HepG2 (cell line): Measurements from ENCODE around the gene LGALS13. TPM values are rescaled to one million over a fixed set of nuclear protein-coding genes. Genes with fewer than 3 reads are reported as not detected.

Experiments used
- BCL6 ChIP-seq: IDR thresholded peaks from 2 replicates; pipeline ENCODE4 v1.6.1; 2016; ENCODE audit warnings: missing genetic modification reagents, missing compliant biosample characterization
- FOXA1 ChIP-seq, 2 experiments: fragments of 450-650 bp in 1 of 2; sonication (generic) in 1 of 2; formaldehyde crosslinking in 1 of 2; IDR thresholded peaks; 2 replicates each; pipeline versions ENCODE4 v1.4.0 to v1.6.1; 2016 to 2020; ENCODE audit warnings: missing genetic modification reagents in 1 of 2
- FOXA3 ChIP-seq: IDR thresholded peaks from 2 replicates; pipeline ENCODE4 v1.6.1; 2016; ENCODE audit warnings: missing genetic modification reagents, missing compliant biosample characterization
- HNF1A ChIP-seq, 2 experiments: sonication (generic) in 1 of 2; formaldehyde crosslinking in 1 of 2; IDR thresholded peaks; 2 replicates each; pipeline versions ENCODE4 v1.4.0 to v1.6.1; 2016 to 2020; ENCODE audit warnings: borderline replicate concordance in 1 of 2, low read depth in 1 of 2, mild to moderate bottlenecking in 1 of 2, missing genetic modification reagents in 1 of 2
- RBFOX2 ChIP-seq: fragments of 200-400 bp; formaldehyde crosslinking; IDR thresholded peaks from 2 replicates; pipeline ENCODE4 v1.6.1; 2017; ENCODE audit warnings: low read depth, mild to moderate bottlenecking, low read length
- SOX13 ChIP-seq, 3 experiments: fragments of 450-650 bp in 1 of 3; sonication (generic) in 1 of 3; formaldehyde crosslinking in 1 of 3; IDR thresholded peaks in 2 of 3; conservative IDR thresholded peaks in 1 of 3; 2 replicates each; pipeline versions ENCODE4 v1.5.0 to v1.6.1; 2016 to 2020; ENCODE audit warnings: antibody characterized with exemption in 1 of 3, mild to moderate bottlenecking in 1 of 3, missing compliant biosample characterization in 1 of 3, missing genetic modification reagents in 1 of 3, moderate library complexity in 1 of 3
- ZFY ChIP-seq: sonication (generic); formaldehyde crosslinking; IDR thresholded peaks from 2 replicates; pipeline ENCODE4 v1.4.0; 2020; ENCODE audit warnings: missing genetic modification reagents
- polyA plus RNA-seq, 8 experiments: library from polyadenylated mRNA; depleted of rRNA in 3 of 8; stranded (reverse) in 7 of 8; unstranded in 1 of 8; fragments of >200 nt; fragmentation: Illumina TruSeq in 4 of 8; extraction: Trizol in 4 of 8; gene quantifications; 2 replicates each; pipeline versions ENCODE4 v1.2.1 to v1.2.3, GENCODE V29; 2011 to 2016; ENCODE audit warnings: low read depth in 4 of 8, missing spikeins in 1 of 8, mixed read lengths in 1 of 8; ENCODE audit not compliant: insufficient read depth in 1 of 8
- total RNA-seq, 5 experiments: library from RNA; depleted of rRNA; stranded (reverse); fragments of >200 nt; fragmentation: Illumina TruSeq; extraction: Trizol; gene quantifications; 2 replicates each; pipeline ENCODE4 v1.2.3, GENCODE V29; 2016; ENCODE audit warnings: low read depth in 1 of 5
- TF ChIP-seq, protein P1 (sequence below): sonication (generic); formaldehyde crosslinking; conservative IDR thresholded peaks from 2 replicates; pipeline ENCODE4 v1.4.0; 2020; ENCODE audit warnings: missing genetic modification reagents
- TF ChIP-seq, protein P2 (sequence below): sonication (generic); formaldehyde crosslinking; conservative IDR thresholded peaks from 2 replicates; pipeline ENCODE4 v1.4.0; 2020; ENCODE audit warnings: mild to moderate bottlenecking, missing genetic modification reagents, moderate library complexity

The LGALS13 gene
- total and polyA plus RNA-seq, 2 of the 13 experiments (the other 11 are each of a cell fraction or from before 2014, with no cell fraction given), result not detected

- TF ChIP-seq HNF1A (IDR thresholded peaks at IDR 0.05; ENCODE audit: low read depth) (peak; percentile 79), HNF1A (CRISPR knock-in tag; IDR thresholded peaks at IDR 0.05; ENCODE audit: borderline replicate concordance) (peak; percentile 89), RBFOX2 (no peak), BCL6 (peak; percentile 48; the same call in 1 of the 2 replicates), SOX13 (IDR thresholded peaks at IDR 0.05) (no peak), SOX13 (CRISPR knock-in tag; conservative IDR thresholded peaks at IDR 0.05 in 1 of 2, IDR thresholded peaks at IDR 0.05 in 1 of 2) (0 out of 4 replicates have a peak, but pooled peaks of 1 of the 2 experiments have one; percentile 8), FOXA1 (IDR thresholded peaks at IDR 0.05) (no peak), FOXA1 (CRISPR knock-in tag; IDR thresholded peaks at IDR 0.05) (peak; percentile 62), ZFY (no peak), FOXA3 (CRISPR knock-in tag) (peak; percentile 53)
- TF ChIP-seq, protein P1, sequence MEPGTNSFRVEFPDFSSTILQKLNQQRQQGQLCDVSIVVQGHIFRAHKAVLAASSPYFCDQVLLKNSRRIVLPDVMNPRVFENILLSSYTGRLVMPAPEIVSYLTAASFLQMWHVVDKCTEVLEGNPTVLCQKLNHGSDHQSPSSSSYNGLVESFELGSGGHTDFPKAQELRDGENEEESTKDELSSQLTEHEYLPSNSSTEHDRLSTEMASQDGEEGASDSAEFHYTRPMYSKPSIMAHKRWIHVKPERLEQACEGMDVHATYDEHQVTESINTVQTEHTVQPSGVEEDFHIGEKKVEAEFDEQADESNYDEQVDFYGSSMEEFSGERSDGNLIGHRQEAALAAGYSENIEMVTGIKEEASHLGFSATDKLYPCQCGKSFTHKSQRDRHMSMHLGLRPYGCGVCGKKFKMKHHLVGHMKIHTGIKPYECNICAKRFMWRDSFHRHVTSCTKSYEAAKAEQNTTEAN (CRISPR knock-in tag), result no peak
- TF ChIP-seq, protein P2, sequence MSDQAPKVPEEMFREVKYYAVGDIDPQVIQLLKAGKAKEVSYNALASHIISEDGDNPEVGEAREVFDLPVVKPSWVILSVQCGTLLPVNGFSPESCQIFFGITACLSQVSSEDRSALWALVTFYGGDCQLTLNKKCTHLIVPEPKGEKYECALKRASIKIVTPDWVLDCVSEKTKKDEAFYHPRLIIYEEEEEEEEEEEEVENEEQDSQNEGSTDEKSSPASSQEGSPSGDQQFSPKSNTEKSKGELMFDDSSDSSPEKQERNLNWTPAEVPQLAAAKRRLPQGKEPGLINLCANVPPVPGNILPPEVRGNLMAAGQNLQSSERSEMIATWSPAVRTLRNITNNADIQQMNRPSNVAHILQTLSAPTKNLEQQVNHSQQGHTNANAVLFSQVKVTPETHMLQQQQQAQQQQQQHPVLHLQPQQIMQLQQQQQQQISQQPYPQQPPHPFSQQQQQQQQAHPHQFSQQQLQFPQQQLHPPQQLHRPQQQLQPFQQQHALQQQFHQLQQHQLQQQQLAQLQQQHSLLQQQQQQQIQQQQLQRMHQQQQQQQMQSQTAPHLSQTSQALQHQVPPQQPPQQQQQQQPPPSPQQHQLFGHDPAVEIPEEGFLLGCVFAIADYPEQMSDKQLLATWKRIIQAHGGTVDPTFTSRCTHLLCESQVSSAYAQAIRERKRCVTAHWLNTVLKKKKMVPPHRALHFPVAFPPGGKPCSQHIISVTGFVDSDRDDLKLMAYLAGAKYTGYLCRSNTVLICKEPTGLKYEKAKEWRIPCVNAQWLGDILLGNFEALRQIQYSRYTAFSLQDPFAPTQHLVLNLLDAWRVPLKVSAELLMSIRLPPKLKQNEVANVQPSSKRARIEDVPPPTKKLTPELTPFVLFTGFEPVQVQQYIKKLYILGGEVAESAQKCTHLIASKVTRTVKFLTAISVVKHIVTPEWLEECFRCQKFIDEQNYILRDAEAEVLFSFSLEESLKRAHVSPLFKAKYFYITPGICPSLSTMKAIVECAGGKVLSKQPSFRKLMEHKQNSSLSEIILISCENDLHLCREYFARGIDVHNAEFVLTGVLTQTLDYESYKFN (CRISPR knock-in tag), result 0 out of 2 replicates have a peak, but pooled peaks have one; percentile 26
- TF ChIP-seq, all 625 proteins: peak for 21
Observed at GRCh38 chr19:39641773-39642172, 39.4 kb downstream of the LGALS13 start (continued).
